Fibroblast of skin of left quadriceps (primary cell): ENCODE measurements around the gene FAM120AOS.

Source experiments
- DNase-seq, 2 experiments: peaks; one replicate each; pipeline ENCODE4 v3.0.0-alpha.2; 2013; ENCODE audit warnings: low read depth in 2 of 2

Gene FAM120AOS

DNA sequence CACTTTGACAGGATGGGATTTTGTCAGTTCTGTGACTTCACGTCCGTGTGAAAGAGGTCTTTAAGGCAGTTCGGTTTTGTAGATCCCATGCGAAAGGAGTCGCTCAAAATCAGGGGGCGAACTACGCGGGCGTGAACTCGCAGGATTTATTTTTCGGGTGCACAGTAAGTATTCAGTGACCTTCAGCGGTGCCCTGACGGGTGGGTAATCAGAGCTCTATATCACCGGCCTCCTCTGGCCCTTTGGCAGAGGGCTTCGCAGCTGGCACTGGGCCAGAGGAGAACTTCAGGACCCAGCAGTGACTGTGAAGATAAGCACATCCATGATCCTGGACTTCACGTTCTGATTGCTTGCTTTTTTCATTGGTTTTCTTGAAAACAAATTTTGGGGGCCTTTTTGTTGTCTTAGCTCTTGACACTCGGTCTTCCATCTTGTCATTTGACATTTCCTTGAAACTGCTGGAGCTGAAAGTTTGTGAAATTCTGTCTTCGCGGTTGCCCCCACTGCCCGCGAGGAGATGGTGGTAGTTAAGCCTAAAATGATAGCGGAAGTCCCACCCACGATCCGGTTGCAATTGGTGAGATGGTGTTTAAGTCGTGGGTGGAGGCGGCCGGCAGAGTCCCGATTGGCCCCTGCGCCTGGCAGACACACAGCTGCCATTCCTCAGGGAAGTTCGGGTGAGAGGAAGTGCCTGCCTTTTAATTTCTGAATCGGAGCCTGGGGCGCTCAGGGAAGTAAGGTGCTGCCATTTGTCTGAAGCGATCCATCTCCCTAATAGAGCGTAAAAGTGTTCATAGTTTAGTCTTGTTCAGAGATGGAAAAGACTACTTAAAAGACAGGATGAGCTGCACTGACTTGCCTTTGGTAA is at the start of gene FAM120AOS:
TSS of gene FAM120AOS (minus strand) at position 535 of the 868 bp plus-strand sequence. CDS start 872 bp downstream, outside the sequence.
- peak; percentile 83 to 86 for DNase-seq

GRCh38 chr9:93501406-93501805 is 48.0 kb upstream of the FAM120AOS start:
- no peak for DNase-seq

GRCh38 chr9:93500571-93501298 is 47.4 kb upstream of the FAM120AOS start:
- no peak for DNase-seq

GRCh38 chr9:93496285-93496684 is 42.9 kb upstream of the FAM120AOS start:
- no peak for DNase-seq

DNA sequence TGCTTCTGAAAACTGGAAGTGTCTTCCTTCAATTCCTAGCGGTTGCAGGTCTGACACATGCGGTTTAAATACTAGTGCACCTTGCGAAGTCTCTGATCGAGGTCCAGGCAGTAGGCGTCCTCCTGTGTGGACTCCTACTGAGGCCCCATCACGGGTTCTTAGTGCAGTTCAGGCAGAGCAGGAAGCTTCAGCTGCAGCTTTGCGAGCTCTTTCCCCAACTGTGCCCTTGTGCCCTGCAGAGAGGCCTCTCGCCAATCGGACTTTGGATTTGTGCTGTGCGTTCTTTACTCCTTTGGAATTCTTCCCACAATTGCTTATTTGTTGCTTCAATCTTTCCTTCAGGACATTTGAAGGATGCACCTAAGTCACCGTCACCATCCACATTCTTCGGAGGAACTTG is 40.6 kb upstream of the FAM120AOS start:
- DNase-seq, result no peak

GRCh38 chr9:93492327-93492726 is 38.9 kb upstream of the FAM120AOS start:
- DNase-seq, result no peak

DNA sequence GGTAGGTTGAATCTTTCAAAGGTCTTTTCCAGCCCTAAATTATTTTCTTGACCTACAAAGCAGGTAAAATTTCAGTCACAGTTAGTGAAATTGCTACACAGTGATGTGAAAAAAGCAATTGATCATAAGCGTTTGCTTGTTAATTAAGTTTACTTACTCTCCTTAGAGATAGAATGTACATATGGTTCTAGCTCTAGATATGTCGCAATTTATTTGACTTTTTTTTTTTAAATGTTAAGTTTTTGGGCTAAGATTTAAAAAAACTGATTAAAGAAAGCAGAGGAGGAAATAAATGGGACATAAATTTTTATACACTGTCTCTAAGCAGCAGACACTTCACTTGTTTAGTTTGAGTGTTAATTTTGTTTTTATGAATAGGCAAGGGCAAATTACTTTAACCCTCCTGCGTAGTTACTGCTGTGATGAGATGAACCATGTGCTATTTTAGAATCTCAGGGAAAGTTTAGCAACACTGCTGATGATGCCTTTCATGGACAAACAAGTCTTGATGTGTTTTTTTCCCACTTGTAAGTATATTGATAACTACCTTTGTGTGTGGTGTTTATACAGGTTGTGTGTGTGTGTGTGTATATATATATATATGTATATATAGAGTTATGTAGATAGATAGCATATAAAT is 38.3 kb upstream of the FAM120AOS start:
- no peak for DNase-seq

- no peak for DNase-seq
Measured at GRCh38 chr9:93488244-93488643, 34.9 kb upstream of the FAM120AOS start.

GRCh38 chr9:93486268-93486667 is 32.9 kb upstream of the FAM120AOS start:
- DNase-seq, result no peak

- DNase-seq, result no peak
Measured at GRCh38 chr9:93483497-93483896, 30.1 kb upstream of the FAM120AOS start.

DNA sequence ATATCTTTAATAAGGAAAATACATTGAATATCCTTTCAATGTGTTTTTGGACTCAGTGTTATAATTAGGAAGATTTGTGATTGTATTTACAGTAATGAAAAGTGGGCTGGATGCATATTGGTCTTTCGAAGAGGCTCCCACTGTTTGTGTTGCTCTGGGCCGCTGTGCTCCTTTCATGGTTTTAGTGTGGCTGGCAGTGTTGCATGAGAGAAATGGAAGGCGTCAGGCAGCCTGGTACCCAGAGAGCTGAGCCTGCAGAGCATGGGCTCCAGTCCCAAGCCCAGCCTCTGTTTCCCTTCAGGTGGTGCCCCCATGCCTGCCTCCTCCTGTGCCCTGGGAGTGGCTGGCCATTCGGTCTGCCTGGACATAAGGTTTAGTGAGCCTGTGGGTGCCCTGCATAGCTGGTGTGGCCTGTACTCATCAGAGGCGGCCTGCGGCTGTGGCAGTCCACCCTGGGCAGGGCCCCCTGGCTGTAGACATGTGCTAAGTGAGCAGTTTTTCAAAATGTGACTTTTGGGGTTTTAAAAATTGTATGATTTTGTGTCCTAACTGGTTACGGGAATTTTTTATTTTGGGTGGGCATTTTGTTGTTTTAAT is 27.4 kb upstream of the FAM120AOS start:
- DNase-seq, result no peak

GRCh38 chr9:93480262-93480661 is 26.9 kb upstream of the FAM120AOS start:
- DNase-seq, result no peak

GRCh38 chr9:93479726-93480125 is 26.3 kb upstream of the FAM120AOS start:
- DNase-seq, result peak; percentile 12 to 23

DNA sequence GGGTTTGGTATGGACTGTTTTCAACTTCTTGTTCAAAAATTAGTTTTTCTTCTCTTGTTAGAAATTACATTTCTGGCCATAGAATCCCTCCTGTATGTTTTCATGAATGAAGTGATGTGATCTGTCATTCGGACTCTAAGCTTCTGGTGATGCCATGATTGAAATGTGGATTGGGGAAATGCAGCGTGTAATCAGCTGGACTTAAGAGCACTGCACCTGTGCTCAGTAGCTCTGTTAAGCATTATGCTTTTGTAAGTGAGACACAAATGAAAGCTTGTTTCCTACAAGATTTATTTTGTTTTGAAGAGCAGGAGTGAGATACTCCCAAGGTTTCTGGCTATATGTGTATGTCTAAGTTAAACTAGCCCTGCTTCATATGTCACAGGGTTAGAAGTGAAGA is 24.0 kb upstream of the FAM120AOS start:
- DNase-seq, result no peak

GRCh38 chr9:93476924-93477323 is 23.5 kb upstream of the FAM120AOS start:
- DNase-seq, result no peak

DNA sequence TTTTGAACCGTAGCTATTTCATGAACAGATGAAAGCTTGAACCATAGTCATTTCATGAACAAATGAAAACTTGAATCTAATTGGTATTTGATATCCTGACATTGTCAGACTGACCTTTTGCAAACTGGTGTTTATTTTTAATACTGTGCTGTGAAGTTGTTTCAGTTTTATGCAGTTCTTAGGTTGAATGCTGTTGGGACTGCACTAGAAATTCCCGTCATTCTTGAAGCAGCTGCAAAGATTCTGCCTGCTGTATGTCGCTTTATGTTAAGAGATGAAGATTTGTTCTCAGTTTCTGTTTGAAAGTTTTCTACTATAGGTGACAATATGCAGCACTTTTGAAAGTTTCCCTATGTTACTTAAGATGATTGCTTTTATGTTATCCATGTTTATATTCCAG is 22.5 kb upstream of the FAM120AOS start:
- no peak for DNase-seq

GRCh38 chr9:93475108-93475507 is 21.7 kb upstream of the FAM120AOS start:
- no peak for DNase-seq

- DNase-seq, result no peak
Measured at GRCh38 chr9:93473411-93473810, 20.0 kb upstream of the FAM120AOS start.

DNA sequence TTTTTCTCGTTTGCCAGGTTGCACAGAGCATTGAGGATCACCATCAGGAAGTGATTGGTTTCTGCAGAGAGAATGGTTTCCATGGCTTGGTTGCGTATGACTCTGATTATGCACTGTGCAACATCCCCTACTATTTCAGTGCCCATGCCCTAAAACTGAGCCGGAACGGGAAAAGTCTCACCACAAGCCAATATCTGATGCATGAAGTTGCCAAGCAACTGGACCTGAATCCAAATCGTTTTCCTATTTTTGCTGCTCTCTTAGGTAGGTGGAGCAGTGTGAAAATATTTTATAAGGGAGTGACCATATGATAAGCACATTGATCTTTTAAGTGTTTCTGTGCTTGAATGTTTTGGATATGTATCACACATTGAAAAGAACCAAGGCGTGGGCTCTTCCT is 17.7 kb upstream of the FAM120AOS start:
- no peak for DNase-seq

GRCh38 chr9:93470391-93470790 is 17.0 kb upstream of the FAM120AOS start:
- DNase-seq, result no peak

- DNase-seq, result no peak
Measured at GRCh38 chr9:93468763-93469456, 15.5 kb upstream of the FAM120AOS start.
